Measurements from ENCODE around the gene PIPOX. TPM values are rescaled to one million over a fixed set of nuclear protein-coding genes. Genes with fewer than 3 reads are reported as not detected.

PIPOX gene
- total and polyA plus RNA-seq, 4 donors = 1.6 to 2.4 (median 2.0) TPM

GRCh38 chr17:29004081-29004692, 38.8 kb upstream of the PIPOX start:
- ATAC-seq (ENCODE audit: low FRiP score) = no peak
- H3K9me3 ChIP-seq (ENCODE audit: control insufficient read depth, low read length) = no peaks in the 10 kb centered on the region
- no peaks in the 10 kb centered on the region for H3K36me3 ChIP-seq (ENCODE audit: control insufficient read depth in 1 of 2, insufficient read depth in 2 of 2, low read length in 1 of 2)
- no peak overlapping the region for H3K27ac ChIP-seq (ENCODE audit: low read depth in 1 of 2, low read length in 2 of 2)
- 29 to 37% methylated on average over 20 of the region's 20 CpGs for WGBS, 2 donors
- intact Hi-C loops (cut with DNase I) = no loop called here
- no peak overlapping the region for H3K4me3 ChIP-seq (ENCODE audit: low read length in 2 of 2)
- no peak for DNase-seq
- no peaks in the 10 kb centered on the region for H3K27me3 ChIP-seq (ENCODE audit: control insufficient read depth in 1 of 2, insufficient read depth in 2 of 2, low read length in 1 of 2)
- no peaks in the 10 kb centered on the region for H3K4me1 ChIP-seq (ENCODE audit: control insufficient read depth in 1 of 2, insufficient read depth in 2 of 2, low read length in 2 of 2)

- Histone ChIP-seq H3K27ac (ENCODE audit: low read depth in 1 of 2, low read length in 2 of 2) (no peak within 1 kb of the TSS), H3K4me1 (ENCODE audit: control insufficient read depth in 1 of 2, insufficient read depth in 2 of 2, low read length in 2 of 2) (no peaks in the 10 kb centered on the region), H3K36me3 (ENCODE audit: control insufficient read depth in 1 of 2, insufficient read depth in 2 of 2, low read length in 1 of 2) (no peaks in the 10 kb centered on the region), H3K9me3 (ENCODE audit: control insufficient read depth, low read length) (no peaks in the 10 kb centered on the region), H3K4me3 (ENCODE audit: low read length in 2 of 2) (no peak within 1 kb of the TSS), H3K27me3 (ENCODE audit: control insufficient read depth in 1 of 2, insufficient read depth in 2 of 2, low read length in 1 of 2) (no peaks in the 10 kb centered on the region)
- ATAC-seq (ENCODE audit: low FRiP score) (peak; percentile 89), DNase-seq (peak; percentile 78 to 93)
- intact Hi-C loops (cut with DNase I) = no loop called here
- 3% methylated on average over 30 to 43 of the region's 43 CpGs for WGBS, 2 donors
These were observed 36.9 kb upstream of the PIPOX start, which contains the start of gene SEZ6 for GRCh38 chr17:29005936-29006511. SEZ6 (minus strand) TSS chr17:29006033; CDS start chr17:29005869, 164 bp downstream.

- no peak overlapping the region for H3K27ac ChIP-seq (ENCODE audit: low read depth in 1 of 2, low read length in 2 of 2)
- no peaks in the 10 kb centered on the region for H3K9me3 ChIP-seq (ENCODE audit: control insufficient read depth, low read length)
- H3K4me1 ChIP-seq (ENCODE audit: control insufficient read depth in 1 of 2, insufficient read depth in 2 of 2, low read length in 2 of 2) = no peaks in the 10 kb centered on the region
- 18 to 19% methylated on average over 2 of the region's 2 CpGs for WGBS, 2 donors
- no peaks in the 10 kb centered on the region for H3K27me3 ChIP-seq (ENCODE audit: control insufficient read depth in 1 of 2, insufficient read depth in 2 of 2, low read length in 1 of 2)
- no peaks in the 10 kb centered on the region for H3K36me3 ChIP-seq (ENCODE audit: control insufficient read depth in 1 of 2, insufficient read depth in 2 of 2, low read length in 1 of 2)
- intact Hi-C loops (cut with DNase I) = no loop called here
- ATAC-seq (ENCODE audit: low FRiP score) (no peak), DNase-seq (no peak)
- no peak overlapping the region for H3K4me3 ChIP-seq (ENCODE audit: low read length in 2 of 2)
These were observed 35.5 kb upstream of the PIPOX start for GRCh38 chr17:29007456-29007855.

- ATAC-seq (ENCODE audit: low FRiP score) = no peak
These were observed 35.0 kb upstream of the PIPOX start for GRCh38 chr17:29007860-29008455.

GRCh38 chr17:29008591-29008990, 34.4 kb upstream of the PIPOX start:
- no peak for ATAC-seq (ENCODE audit: low FRiP score)
- H3K27ac ChIP-seq (ENCODE audit: low read depth in 1 of 2, low read length in 2 of 2) = no peak overlapping the region
- WGBS, 2 donors = 60 to 66% methylated on average over 3 of the region's 3 CpGs
- intact Hi-C loops (cut with DNase I) = no loop called here
- no peak overlapping the region for H3K4me3 ChIP-seq (ENCODE audit: low read length in 2 of 2)
- no peaks in the 10 kb centered on the region for H3K9me3 ChIP-seq (ENCODE audit: control insufficient read depth, low read length)
- H3K4me1 ChIP-seq (ENCODE audit: control insufficient read depth in 1 of 2, insufficient read depth in 2 of 2, low read length in 2 of 2) = no peaks in the 10 kb centered on the region
- H3K36me3 ChIP-seq (ENCODE audit: control insufficient read depth in 1 of 2, insufficient read depth in 2 of 2, low read length in 1 of 2) = no peaks in the 10 kb centered on the region
- no peaks in the 10 kb centered on the region for H3K27me3 ChIP-seq (ENCODE audit: control insufficient read depth in 1 of 2, insufficient read depth in 2 of 2, low read length in 1 of 2)
- DNase-seq = no peak

More at GRCh38 chr17:29007860-29008455, 35.0 kb upstream of the PIPOX start:
- no peaks in the 10 kb centered on the region for H3K36me3 ChIP-seq (ENCODE audit: control insufficient read depth in 1 of 2, insufficient read depth in 2 of 2, low read length in 1 of 2)
- no peaks in the 10 kb centered on the region for H3K4me1 ChIP-seq (ENCODE audit: control insufficient read depth in 1 of 2, insufficient read depth in 2 of 2, low read length in 2 of 2)
- intact Hi-C loops (cut with DNase I) = no loop called here
- 49 to 54% methylated on average over 2 of the region's 2 CpGs for WGBS, 2 donors
- H3K9me3 ChIP-seq (ENCODE audit: control insufficient read depth, low read length) = no peaks in the 10 kb centered on the region
- no peak for DNase-seq
- H3K27ac ChIP-seq (ENCODE audit: low read depth in 1 of 2, low read length in 2 of 2) = no peak overlapping the region
- H3K27me3 ChIP-seq (ENCODE audit: control insufficient read depth in 1 of 2, insufficient read depth in 2 of 2, low read length in 1 of 2) = no peaks in the 10 kb centered on the region
- H3K4me3 ChIP-seq (ENCODE audit: low read length in 2 of 2) = no peak overlapping the region

- H3K9me3 ChIP-seq (ENCODE audit: control insufficient read depth, low read length) = no peaks in the 10 kb centered on the region
- no peaks in the 10 kb centered on the region for H3K4me1 ChIP-seq (ENCODE audit: control insufficient read depth in 1 of 2, insufficient read depth in 2 of 2, low read length in 2 of 2)
- no peak overlapping the region for H3K27ac ChIP-seq (ENCODE audit: low read depth in 1 of 2, low read length in 2 of 2)
- no peak for DNase-seq
- H3K27me3 ChIP-seq (ENCODE audit: control insufficient read depth in 1 of 2, insufficient read depth in 2 of 2, low read length in 1 of 2) = no peaks in the 10 kb centered on the region
- WGBS, 2 donors = 18 to 21% methylated on average over 3 of the region's 3 CpGs
- intact Hi-C loops (cut with DNase I) = no loop called here
- no peak overlapping the region for H3K4me3 ChIP-seq (ENCODE audit: low read length in 2 of 2)
- no peaks in the 10 kb centered on the region for H3K36me3 ChIP-seq (ENCODE audit: control insufficient read depth in 1 of 2, insufficient read depth in 2 of 2, low read length in 1 of 2)
- ATAC-seq (ENCODE audit: low FRiP score) = no peak
These were observed 32.8 kb upstream of the PIPOX start for GRCh38 chr17:29010129-29010528.

DNA sequence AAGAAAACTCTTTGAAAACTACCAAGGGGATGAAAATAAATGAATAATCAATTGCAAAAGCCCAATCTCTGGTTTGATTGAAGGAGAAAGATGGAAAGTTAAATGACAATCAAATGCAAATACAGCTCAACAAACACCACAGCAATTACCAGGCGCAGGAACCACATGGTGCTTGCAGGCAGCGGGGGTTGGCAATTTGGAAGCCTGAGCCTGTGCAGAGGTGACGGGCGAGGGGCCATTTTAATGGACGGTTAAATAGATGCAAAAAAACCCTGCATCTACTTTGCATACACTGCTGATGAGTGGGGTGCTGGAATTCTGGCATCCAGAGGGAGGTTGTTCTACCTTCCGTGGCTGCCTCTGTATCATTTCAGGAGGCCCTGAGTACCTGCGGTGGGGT, 32.4 kb upstream of the PIPOX start:
- no peak for DNase-seq
- intact Hi-C loops (cut with DNase I) = no loop called here
- H3K27me3 ChIP-seq (ENCODE audit: control insufficient read depth in 1 of 2, insufficient read depth in 2 of 2, low read length in 1 of 2) = no peaks in the 10 kb centered on the region

DNA sequence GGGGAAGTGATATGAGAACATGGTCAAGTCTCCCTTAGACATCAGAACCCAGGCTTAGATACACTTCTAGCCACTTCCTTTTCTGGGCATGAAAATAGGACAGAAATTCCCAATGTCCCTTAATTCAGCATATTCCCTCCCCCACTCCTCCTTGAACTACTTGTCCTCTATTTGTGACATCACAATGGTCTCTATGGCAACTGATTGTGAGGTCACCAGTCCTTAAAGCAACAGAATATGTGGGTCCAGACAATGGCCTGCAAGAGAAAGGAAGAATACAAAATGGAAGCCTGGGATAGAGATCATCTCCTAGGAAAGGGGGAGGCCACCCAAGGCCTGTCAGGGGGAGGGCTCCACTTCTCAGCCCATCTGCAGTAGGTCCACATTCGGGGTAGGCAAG, 30.4 kb upstream of the PIPOX start:
- WGBS, 2 donors = 88 to 91% methylated on average over 1 of the region's 1 CpG
- ATAC-seq (ENCODE audit: low FRiP score) = no peak
- Histone ChIP-seq H3K4me1 (ENCODE audit: control insufficient read depth in 1 of 2, insufficient read depth in 2 of 2, low read length in 2 of 2) (no peaks in the 10 kb centered on the region), H3K36me3 (ENCODE audit: control insufficient read depth in 1 of 2, insufficient read depth in 2 of 2, low read length in 1 of 2) (no peaks in the 10 kb centered on the region), H3K27me3 (ENCODE audit: control insufficient read depth in 1 of 2, insufficient read depth in 2 of 2, low read length in 1 of 2) (no peaks in the 10 kb centered on the region), H3K27ac (ENCODE audit: low read depth in 1 of 2, low read length in 2 of 2) (no peak overlapping the region), H3K9me3 (ENCODE audit: control insufficient read depth, low read length) (no peaks in the 10 kb centered on the region), H3K4me3 (ENCODE audit: low read length in 2 of 2) (no peak overlapping the region)
- intact Hi-C loops (cut with DNase I) = no loop called here
- DNase-seq = no peak

More for the DNA sequence above, 32.4 kb upstream of the PIPOX start:
- Histone ChIP-seq H3K27ac (ENCODE audit: low read depth in 1 of 2, low read length in 2 of 2) (no peak overlapping the region), H3K36me3 (ENCODE audit: control insufficient read depth in 1 of 2, insufficient read depth in 2 of 2, low read length in 1 of 2) (no peaks in the 10 kb centered on the region), H3K9me3 (ENCODE audit: control insufficient read depth, low read length) (no peaks in the 10 kb centered on the region), H3K4me3 (ENCODE audit: low read length in 2 of 2) (no peak overlapping the region), H3K4me1 (ENCODE audit: control insufficient read depth in 1 of 2, insufficient read depth in 2 of 2, low read length in 2 of 2) (no peaks in the 10 kb centered on the region)
- WGBS, 2 donors = 52 to 60% methylated on average over 7 of the region's 7 CpGs
- no peak for ATAC-seq (ENCODE audit: low FRiP score)

- Histone ChIP-seq H3K27ac (ENCODE audit: low read depth in 1 of 2, low read length in 2 of 2) (no peak overlapping the region), H3K36me3 (ENCODE audit: control insufficient read depth in 1 of 2, insufficient read depth in 2 of 2, low read length in 1 of 2) (no peaks in the 10 kb centered on the region), H3K4me1 (ENCODE audit: control insufficient read depth in 1 of 2, insufficient read depth in 2 of 2, low read length in 2 of 2) (no peaks in the 10 kb centered on the region), H3K27me3 (ENCODE audit: control insufficient read depth in 1 of 2, insufficient read depth in 2 of 2, low read length in 1 of 2) (no peaks in the 10 kb centered on the region), H3K4me3 (ENCODE audit: low read length in 2 of 2) (no peak overlapping the region), H3K9me3 (ENCODE audit: control insufficient read depth, low read length) (no peaks in the 10 kb centered on the region)
- WGBS, 2 donors = 49 to 69% methylated on average over 5 of the region's 5 CpGs
- DNase-seq = no peak
- intact Hi-C loops (cut with DNase I) = no loop called here
- no peak for ATAC-seq (ENCODE audit: low FRiP score)
These were observed 28.2 kb upstream of the PIPOX start for GRCh38 chr17:29014716-29015115.
